Mesendoderm (in vitro differentiated cells): ENCODE results near the gene PLA2G4E.

ENCODE experiments used
- DNase-seq: peaks from one replicate; pipeline ENCODE4 v3.0.0; 2013
- H2AK5ac ChIP-seq: 2 replicates; pipeline ENCODE4 v1.6.1; 2013; ENCODE audit warnings: low read length, inconsistent platforms
- H2BK120ac ChIP-seq: 2 replicates; pipeline ENCODE4 v1.6.1; 2013; ENCODE audit warnings: low read depth, mild to moderate bottlenecking, low read length, moderate library complexity, mixed read lengths
- H2BK15ac ChIP-seq: replicated peaks from 2 replicates; pipeline ENCODE4 v1.6.1; 2013; ENCODE audit warnings: low read depth, mild to moderate bottlenecking, moderate library complexity
- H2BK5ac ChIP-seq: 2 replicates; pipeline ENCODE4 v1.6.1; 2013; ENCODE audit warnings: low read length, inconsistent platforms
- H3K18ac ChIP-seq: 2 replicates; pipeline ENCODE4 v1.6.1; 2013; ENCODE audit warnings: mild to moderate bottlenecking, low read length, mixed read lengths
- H3K23ac ChIP-seq: one replicate; pipeline ENCODE4 v1.6.1; 2013; ENCODE audit warnings: low read length
- H3K27ac ChIP-seq: 2 replicates; pipeline ENCODE4 v1.5.1; 2013; ENCODE audit warnings: low read depth, mild to moderate bottlenecking, inconsistent platforms, low read length, moderate library complexity
- H3K27me3 ChIP-seq: 2 replicates; pipeline ENCODE4 v1.6.1; 2013; ENCODE audit warnings: low read length, control low read depth, mild to moderate bottlenecking, inconsistent platforms; ENCODE audit not compliant: insufficient read depth, poor library complexity
- H3K36me3 ChIP-seq: 2 replicates; pipeline ENCODE4 v1.6.1; 2013; ENCODE audit warnings: low read length, inconsistent platforms; ENCODE audit not compliant: control insufficient read depth, insufficient read depth
- H3K4ac ChIP-seq: one replicate; pipeline ENCODE4 v1.6.1; 2013; ENCODE audit warnings: low read depth, mild to moderate bottlenecking, low read length, moderate library complexity
- H3K4me1 ChIP-seq: 2 replicates; pipeline ENCODE4 v1.6.1; 2013; ENCODE audit warnings: low read depth, low read length, inconsistent platforms; ENCODE audit not compliant: control insufficient read depth
- H3K4me2 ChIP-seq: 2 replicates; pipeline ENCODE4 v1.6.1; 2013; ENCODE audit warnings: low read length
- H3K4me3 ChIP-seq: 2 replicates; pipeline ENCODE4 v1.5.1; 2013; ENCODE audit warnings: mild to moderate bottlenecking, low read length
- H3K56ac ChIP-seq: one replicate; pipeline ENCODE4 v1.6.1; 2013; ENCODE audit warnings: low read length
- H3K79me1 ChIP-seq: 2 replicates; pipeline ENCODE4 v1.6.1; 2013; ENCODE audit warnings: low read length, inconsistent platforms
- H3K79me2 ChIP-seq: 2 replicates; pipeline ENCODE4 v1.6.1; 2013; ENCODE audit warnings: mild to moderate bottlenecking, low read length; ENCODE audit not compliant: control insufficient read depth, insufficient read depth
- H3K9ac ChIP-seq: 2 replicates; pipeline ENCODE4 v1.6.1; 2013; ENCODE audit warnings: low read length, inconsistent platforms
- H4K5ac ChIP-seq: one replicate; pipeline ENCODE4 v1.6.1; 2013; ENCODE audit warnings: low read length
- H4K8ac ChIP-seq: one replicate; pipeline ENCODE4 v1.6.1; 2013; ENCODE audit warnings: low read depth, mild to moderate bottlenecking, control low read depth, low read length, moderate library complexity
- WGBS: extraction: QIAGEN DNeasy Blood & Tissue Kit; methylation state at CpG from one replicate; pipeline ENCODE4 v1.1.7; 2013; ENCODE audit warnings: low lambda C conversion rate, missing lambda C conversion rate; ENCODE audit not compliant: insufficient coverage; ENCODE audit errors: extremely low coverage; 5-methylcytosine and 5-hydroxymethylcytosine counted together

The PLA2G4E gene

DNA sequence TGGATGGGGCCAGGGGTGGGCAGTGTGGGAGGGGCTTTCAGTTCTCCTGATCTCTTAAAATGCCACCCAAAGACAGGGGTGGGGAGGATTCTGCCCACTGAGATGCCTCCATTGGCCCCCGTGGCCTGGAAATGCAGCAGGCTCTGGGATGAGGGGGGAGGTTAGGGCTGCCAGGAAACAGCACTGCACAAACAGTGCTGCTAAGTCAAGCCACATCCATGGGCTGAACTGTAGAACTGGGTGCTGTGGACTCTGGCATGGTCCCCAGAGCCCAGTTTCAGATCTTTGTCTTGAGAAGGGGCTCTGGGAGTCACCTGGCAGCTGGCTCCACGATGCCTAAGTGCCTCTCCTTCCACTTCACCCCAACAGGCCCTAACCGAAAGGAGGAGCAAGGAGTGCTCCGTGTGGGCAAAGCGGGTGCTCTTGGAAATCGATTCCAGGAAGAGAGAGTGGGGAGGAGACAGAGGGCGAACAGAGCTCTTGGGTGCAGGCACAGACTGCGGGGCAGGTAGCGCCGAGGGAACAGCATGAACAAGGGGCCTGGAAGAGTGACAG lies 7.8 kb downstream of the PLA2G4E start:
- WGBS = no CpG with 5 or more reads among the region's 10 CpGs
- Histone ChIP-seq H3K18ac (no peak overlapping the region), H3K36me3 (no peaks in the 10 kb centered on the region), H4K8ac (no peak overlapping the region), H3K4ac (no peak overlapping the region), H3K79me1 (no peaks in the 10 kb centered on the region), H3K79me2 (no peaks in the 10 kb centered on the region), H3K56ac (no peak overlapping the region), H2BK5ac (no peak overlapping the region), H3K27me3 (no peaks in the 10 kb centered on the region), H2AK5ac (no peak overlapping the region), H3K27ac (no peak overlapping the region), H2BK120ac (no peak overlapping the region), H3K23ac (no peak overlapping the region), H3K4me1 (no peaks in the 10 kb centered on the region), H2BK15ac (no peak overlapping the region), H3K4me2 (no peak overlapping the region), H3K4me3 (no peak overlapping the region), H3K9ac (no peak overlapping the region), H4K5ac (no peak overlapping the region)
- no peak for DNase-seq

DNA sequence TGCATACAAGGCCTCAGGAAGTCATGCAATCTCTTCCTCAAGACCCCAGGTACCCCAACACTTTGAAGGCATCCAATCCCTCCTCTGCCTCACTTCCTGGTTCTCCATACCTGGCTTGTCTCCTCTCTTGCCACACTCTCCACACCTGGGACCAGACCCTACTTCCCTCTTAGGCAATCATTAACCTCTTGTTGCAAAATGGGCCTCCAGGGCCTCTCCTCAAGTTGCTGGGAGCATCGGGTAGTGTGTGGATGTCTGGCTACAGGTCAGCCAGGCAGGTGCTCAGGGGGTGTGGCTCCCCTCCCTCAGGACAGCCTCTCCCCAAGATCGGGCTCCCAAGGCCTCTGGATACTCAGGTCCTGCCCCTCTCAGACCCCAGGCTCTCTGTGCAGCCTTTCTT lies 8.6 kb downstream of the PLA2G4E start:
- Histone ChIP-seq H3K4ac (no peak overlapping the region), H2BK15ac (no peak overlapping the region), H3K27ac (no peak overlapping the region), H3K36me3 (no peaks in the 10 kb centered on the region), H4K8ac (no peak overlapping the region), H2BK5ac (no peak overlapping the region), H3K4me2 (no peak overlapping the region), H2AK5ac (no peak overlapping the region), H3K4me1 (no peaks in the 10 kb centered on the region), H3K18ac (no peak overlapping the region), H3K4me3 (no peak overlapping the region), H3K9ac (no peak overlapping the region), H3K79me1 (no peaks in the 10 kb centered on the region), H3K79me2 (no peaks in the 10 kb centered on the region), H3K56ac (no peak overlapping the region), H3K27me3 (no peaks in the 10 kb centered on the region), H3K23ac (no peak overlapping the region), H2BK120ac (no peak overlapping the region), H4K5ac (no peak overlapping the region)
- DNase-seq = no peak
- WGBS = no CpG with 5 or more reads among the region's 2 CpGs

DNA sequence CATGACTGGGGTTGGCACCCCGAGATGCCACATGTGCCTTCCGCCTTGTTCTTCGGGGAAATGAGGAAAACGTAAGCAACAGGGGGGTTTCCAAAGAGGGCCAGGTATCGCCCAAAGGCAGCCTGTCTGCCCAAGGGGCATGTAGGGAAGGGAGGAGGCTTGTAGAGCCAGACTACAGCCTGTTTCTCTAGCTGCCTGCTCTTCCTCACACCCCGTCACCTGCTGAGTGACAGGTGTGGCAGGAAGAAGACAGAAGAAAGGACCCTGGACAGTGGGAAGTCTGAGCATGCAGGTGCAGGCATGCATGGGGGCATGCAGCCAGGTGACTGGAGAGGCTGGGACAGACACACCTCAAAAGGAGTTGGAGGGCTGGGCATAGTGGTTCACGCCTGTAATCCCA lies 9.8 kb downstream of the PLA2G4E start:
- Histone ChIP-seq H3K4me1 (no peaks in the 10 kb centered on the region), H3K18ac (no peak overlapping the region), H3K27ac (no peak overlapping the region), H4K5ac (no peak overlapping the region), H3K4me3 (no peak overlapping the region), H3K79me1 (no peaks in the 10 kb centered on the region), H3K36me3 (no peaks in the 10 kb centered on the region), H3K27me3 (no peaks in the 10 kb centered on the region), H3K9ac (no peak overlapping the region), H2AK5ac (no peak overlapping the region), H3K23ac (no peak overlapping the region), H2BK120ac (no peak overlapping the region), H3K79me2 (no peaks in the 10 kb centered on the region), H3K4me2 (no peak overlapping the region), H3K56ac (no peak overlapping the region), H4K8ac (no peak overlapping the region), H2BK5ac (no peak overlapping the region), H3K4ac (no peak overlapping the region), H2BK15ac (no peak overlapping the region)
- WGBS = no CpG with 5 or more reads among the region's 7 CpGs
- DNase-seq = no peak

DNA sequence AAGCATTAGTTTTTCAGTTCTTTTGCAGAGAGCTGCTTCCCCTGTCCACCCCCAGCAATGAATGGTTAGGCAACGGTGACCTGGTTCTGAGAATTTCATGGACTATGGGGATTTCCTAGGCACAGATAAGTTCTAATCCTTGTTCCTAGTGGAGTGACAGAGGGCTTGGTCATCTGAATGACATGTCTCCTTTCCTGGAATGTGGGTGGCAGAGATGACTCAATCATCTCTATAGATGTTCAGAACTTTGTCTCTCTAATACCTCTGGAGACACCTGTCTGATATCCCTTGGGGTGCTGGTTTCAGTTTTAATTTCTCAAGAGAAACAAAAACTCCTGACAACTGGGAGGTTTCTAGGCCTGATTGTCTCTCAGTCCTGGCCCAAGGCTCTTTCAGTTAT lies 10.4 kb downstream of the PLA2G4E start:
- Histone ChIP-seq H3K27ac (no peak overlapping the region), H3K27me3 (no peaks in the 10 kb centered on the region), H3K4me2 (no peak overlapping the region), H2BK5ac (no peak overlapping the region), H3K4me1 (no peaks in the 10 kb centered on the region), H3K79me2 (no peaks in the 10 kb centered on the region), H4K5ac (no peak overlapping the region), H3K4ac (no peak overlapping the region), H3K56ac (no peak overlapping the region), H3K79me1 (no peaks in the 10 kb centered on the region), H3K36me3 (no peaks in the 10 kb centered on the region), H2BK120ac (no peak overlapping the region), H3K9ac (no peak overlapping the region), H2BK15ac (no peak overlapping the region), H3K4me3 (no peak overlapping the region), H3K18ac (no peak overlapping the region), H3K23ac (no peak overlapping the region), H2AK5ac (no peak overlapping the region), H4K8ac (no peak overlapping the region)
- no peak for DNase-seq
- no CpG with 5 or more reads among the region's 1 CpG for WGBS

DNA sequence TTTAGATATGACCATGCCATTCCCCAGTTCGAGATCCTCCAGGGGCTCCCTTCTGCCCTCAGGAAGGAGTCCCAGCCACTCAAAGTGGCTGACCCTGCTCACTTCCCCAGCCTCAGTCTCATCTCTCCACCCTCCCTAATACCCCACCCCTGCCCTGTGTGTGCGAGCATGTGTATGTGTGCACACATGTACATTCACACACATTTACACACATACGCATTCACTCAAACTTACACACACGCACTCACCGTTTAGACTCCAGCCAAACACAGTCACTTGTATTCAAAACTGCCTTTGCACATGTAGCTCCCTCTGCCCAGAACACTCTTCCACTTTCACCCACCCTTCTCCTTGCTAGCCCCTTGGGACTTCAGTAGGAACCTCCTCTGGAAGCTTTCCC lies 11.4 kb downstream of the PLA2G4E start:
- H3K4ac ChIP-seq = no peak overlapping the region
- no peaks in the 10 kb centered on the region for H3K36me3 ChIP-seq
- no peak overlapping the region for H2BK15ac ChIP-seq
- no peaks in the 10 kb centered on the region for H3K79me1 ChIP-seq
- no peak overlapping the region for H3K23ac ChIP-seq
- H3K18ac ChIP-seq = no peak overlapping the region
- H3K4me1 ChIP-seq = no peaks in the 10 kb centered on the region
- no peak overlapping the region for H3K4me2 ChIP-seq
- no peak overlapping the region for H2BK5ac ChIP-seq
- DNase-seq = no peak
- H2AK5ac ChIP-seq = no peak overlapping the region
- H4K5ac ChIP-seq = no peak overlapping the region
- H3K56ac ChIP-seq = no peak overlapping the region
- H3K4me3 ChIP-seq = no peak overlapping the region
- no peaks in the 10 kb centered on the region for H3K27me3 ChIP-seq
- no CpG with 5 or more reads among the region's 5 CpGs for WGBS
- no peak overlapping the region for H3K27ac ChIP-seq
- H4K8ac ChIP-seq = no peak overlapping the region
- no peak overlapping the region for H2BK120ac ChIP-seq
- no peak overlapping the region for H3K9ac ChIP-seq
- no peaks in the 10 kb centered on the region for H3K79me2 ChIP-seq

DNA sequence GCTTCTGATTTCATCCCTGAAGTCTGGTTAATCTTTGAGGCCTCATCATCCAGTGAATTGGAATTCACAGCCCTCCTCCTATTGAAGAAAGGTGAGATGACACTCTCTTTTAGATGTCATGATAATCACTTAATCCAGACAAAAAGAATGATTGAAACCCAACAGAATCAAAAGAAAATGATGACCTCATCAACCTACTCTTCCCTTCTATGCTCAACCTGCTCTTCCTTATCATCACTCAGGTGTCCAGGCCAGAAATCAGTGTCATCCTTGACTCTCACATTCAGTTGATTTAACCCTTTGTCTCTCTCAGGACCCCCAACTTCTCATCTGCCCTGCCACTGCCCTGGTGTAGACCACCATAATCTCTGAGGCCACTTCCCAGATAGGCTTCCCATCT lies 11.8 kb downstream of the PLA2G4E start:
- Histone ChIP-seq H3K4me2 (no peak overlapping the region), H3K18ac (no peak overlapping the region), H3K23ac (no peak overlapping the region), H2BK120ac (no peak overlapping the region), H4K5ac (no peak overlapping the region), H3K79me1 (no peaks in the 10 kb centered on the region), H3K36me3 (no peaks in the 10 kb centered on the region), H2AK5ac (no peak overlapping the region), H3K4me3 (no peak overlapping the region), H3K27ac (no peak overlapping the region), H3K4ac (no peak overlapping the region), H4K8ac (no peak overlapping the region), H2BK5ac (no peak overlapping the region), H3K4me1 (no peaks in the 10 kb centered on the region), H3K27me3 (no peaks in the 10 kb centered on the region), H3K56ac (no peak overlapping the region), H3K9ac (no peak overlapping the region), H2BK15ac (no peak overlapping the region), H3K79me2 (no peaks in the 10 kb centered on the region)
- no peak for DNase-seq
